Heart left ventricle (tissue), 13 donors: ENCODE measurements around the gene WWOX.
"Not testable (repeated sequence)": the region's sequence is repeated elsewhere in the genome, so short reads cannot be mapped to it uniquely, and the experiment has no call there.

ENCODE experiments used
- POLR2A ChIP-seq, 2 donors: fragments of 450-650 bp; IDR thresholded peaks; one replicate each; pipeline ENCODE4 v1.6.1; 2017; ENCODE audit warnings: antibody characterized with exemption in 2 of 2, mild to moderate bottlenecking in 2 of 2, moderate library complexity in 2 of 2
- TF ChIP-seq, protein P1 (sequence below), 12 donors: fragments of 200-600 bp; sonication (generic) in 4 of 12; IDR thresholded peaks; one replicate each; pipeline versions ENCODE4 v1.5.0 to v1.8.0; 2018 to 2022; ENCODE audit warnings: antibody characterized with exemption in 12 of 12, mild to moderate bottlenecking in 5 of 12
- donor health status: ischemic (EF 13 %, LVEDD 7.1; RV severe dilation, severe dysfunction).
- donor health status: DM: no; HTN: yes; CAD: no.
- donor health status: DM: no; HTN: no; CAD: no.
- donor health status: ischemic (EF 25% LVEDD 6.9; RV normal size, moderate dysfunction).
- donor health status: ischemic (EF 25% LVEDD 5.7; RV mildly dilated, moderate dysfunction).
- donor health status: ischemic (EF 35%, LVEDD 5.7; RV mildly dilated, moderate dysfunction).
- donor health status: nonischemic (EF 11% LVEDD 7.7; RV severe dilation, severe dysfunction).
- donor health status: DM: yes; HTN: yes; CAD: no.
- donor health status: PGD.
- donor health status: ischemic (EF 29% LVEDD 5.4; RV normal size, mild dysfunction).
- donor health status: nonischemic (EF 23%, LVEDD 6.1; RV moderate dilation, normal function).

DNA sequence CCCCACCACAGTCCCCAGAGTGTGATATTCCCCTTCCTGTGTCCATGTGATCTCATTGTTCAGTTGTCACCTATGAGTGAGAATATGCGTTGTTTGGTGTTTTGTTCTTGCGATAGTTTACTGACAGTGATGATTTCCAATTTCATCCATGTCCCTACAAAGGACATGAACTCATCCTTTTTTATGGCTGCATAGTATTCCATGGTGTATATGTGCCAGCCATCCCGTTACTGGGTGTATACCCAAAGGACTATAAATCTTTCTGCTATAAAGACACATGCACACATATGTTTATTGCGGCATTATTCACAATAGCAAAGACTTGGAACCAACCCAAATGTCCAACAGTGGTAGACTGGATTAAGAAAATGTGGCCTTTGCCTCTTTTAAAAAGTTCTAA, 952.7 kb downstream of the WWOX start:
- TF ChIP-seq, protein P1, sequence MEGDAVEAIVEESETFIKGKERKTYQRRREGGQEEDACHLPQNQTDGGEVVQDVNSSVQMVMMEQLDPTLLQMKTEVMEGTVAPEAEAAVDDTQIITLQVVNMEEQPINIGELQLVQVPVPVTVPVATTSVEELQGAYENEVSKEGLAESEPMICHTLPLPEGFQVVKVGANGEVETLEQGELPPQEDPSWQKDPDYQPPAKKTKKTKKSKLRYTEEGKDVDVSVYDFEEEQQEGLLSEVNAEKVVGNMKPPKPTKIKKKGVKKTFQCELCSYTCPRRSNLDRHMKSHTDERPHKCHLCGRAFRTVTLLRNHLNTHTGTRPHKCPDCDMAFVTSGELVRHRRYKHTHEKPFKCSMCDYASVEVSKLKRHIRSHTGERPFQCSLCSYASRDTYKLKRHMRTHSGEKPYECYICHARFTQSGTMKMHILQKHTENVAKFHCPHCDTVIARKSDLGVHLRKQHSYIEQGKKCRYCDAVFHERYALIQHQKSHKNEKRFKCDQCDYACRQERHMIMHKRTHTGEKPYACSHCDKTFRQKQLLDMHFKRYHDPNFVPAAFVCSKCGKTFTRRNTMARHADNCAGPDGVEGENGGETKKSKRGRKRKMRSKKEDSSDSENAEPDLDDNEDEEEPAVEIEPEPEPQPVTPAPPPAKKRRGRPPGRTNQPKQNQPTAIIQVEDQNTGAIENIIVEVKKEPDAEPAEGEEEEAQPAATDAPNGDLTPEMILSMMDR (IDR thresholded peaks at IDR 0.05): not testable (repeated sequence)
- TF ChIP-seq POLR2A (IDR thresholded peaks at IDR 0.05): not testable (repeated sequence)
